C1 segment of cervical spinal cord (tissue), 14 donors: ENCODE data around the gene CLEC4A.
"Not testable (repeated sequence)": the region's sequence is repeated elsewhere in the genome, so short reads cannot be mapped to it uniquely, and the experiment has no call there.

Experiments
- DNase-seq, 14 donors: peaks; one replicate each; lab custom pipeline; 2025; lab: John Stamatoyannopoulos, UW

Gene CLEC4A

GRCh38 chr12:8123124-8123912 lies at the start of gene CLEC4A:
Gene CLEC4A, plus strand, starts transcription at chr12:8123617. Its CDS starts 262 bp downstream, at chr12:8123879.
- DNase-seq, result no peak

- no peak for DNase-seq
These were observed 47.5 kb upstream of the CLEC4A start for GRCh38 chr12:8075935-8076334.

- no peak for DNase-seq
These were observed 47.1 kb upstream of the CLEC4A start for GRCh38 chr12:8076366-8076765.

GRCh38 chr12:8077207-8077606 lies 46.2 kb upstream of the CLEC4A start:
- no peak for DNase-seq

GRCh38 chr12:8078398-8078797 lies 45.0 kb upstream of the CLEC4A start:
- DNase-seq, result peak in 2 of 14 donors; percentile 2 to 4

- no peak for DNase-seq
These were observed 44.5 kb upstream of the CLEC4A start for GRCh38 chr12:8078916-8079315.

- DNase-seq, result no peak
These were observed 43.3 kb upstream of the CLEC4A start for GRCh38 chr12:8080120-8080519.

GRCh38 chr12:8081251-8081920 lies 42.0 kb upstream of the CLEC4A start:
- DNase-seq, result peak in 4 of 14 donors; percentile 5 to 48 (median 18)

- no peak for DNase-seq
These were observed 40.7 kb upstream of the CLEC4A start for GRCh38 chr12:8082808-8083100.

GRCh38 chr12:8084351-8084750 lies 39.1 kb upstream of the CLEC4A start:
- not testable (repeated sequence) for DNase-seq

GRCh38 chr12:8087666-8088065 lies 35.8 kb upstream of the CLEC4A start:
- no peak for DNase-seq

GRCh38 chr12:8088574-8088973 lies 34.8 kb upstream of the CLEC4A start:
- DNase-seq, result no peak

GRCh38 chr12:8089277-8089676 lies 34.1 kb upstream of the CLEC4A start:
- not testable (repeated sequence) for DNase-seq

- DNase-seq, result no peak
These were observed 33.7 kb upstream of the CLEC4A start for GRCh38 chr12:8089716-8090115.

- no peak for DNase-seq
These were observed 30.1 kb upstream of the CLEC4A start for GRCh38 chr12:8093291-8093690.

GRCh38 chr12:8096281-8096915 lies 27.0 kb upstream of the CLEC4A start:
- no peak for DNase-seq

- no peak for DNase-seq
These were observed 24.2 kb upstream of the CLEC4A start for GRCh38 chr12:8099235-8099634.

- DNase-seq, result peak in 12 of 14 donors; percentile 5 to 63 (median 30)
These were observed 14.5 kb upstream of the CLEC4A start for GRCh38 chr12:8108808-8109398.

GRCh38 chr12:8113117-8113516 lies 10.3 kb upstream of the CLEC4A start:
- not testable (repeated sequence) for DNase-seq

- no peak for DNase-seq
These were observed 3.2 kb upstream of the CLEC4A start for GRCh38 chr12:8120072-8120713.

GRCh38 chr12:8127138-8127537 lies 3.7 kb downstream of the CLEC4A start:
- no peak for DNase-seq
